ENCODE data around the gene PCDHB13.
"Not testable (repeated sequence)": the region's sequence is repeated elsewhere in the genome, so short reads cannot be mapped to it uniquely, and the experiment has no call there.

PCDHB13 gene

GRCh38 chr5:141208478-141208877 lies 5.2 kb upstream of the PCDHB13 start, which contains the start of gene PCDHB12:
PCDHB12 (plus strand) TSS chr5:141208719; CDS start chr5:141208908, 189 bp downstream.
- Histone ChIP-seq H3K36me3 (ENCODE audit: insufficient read depth, low read length) (no peaks in the 10 kb centered on the region), H3K27me3 (ENCODE audit: insufficient read depth, low read length) (peaks cover 30% of the 10 kb centered on the region), H3K79me2 (ENCODE audit: control insufficient read depth, insufficient read depth, low read length, unreplicated experiment) (no peaks in the 10 kb centered on the region), H3K27ac (ENCODE audit: low read depth, low read length) (no peak within 1 kb of the TSS), H2AFZ (ENCODE audit: low read length, unreplicated experiment) (no peak within 1 kb of the TSS), H3K4me1 (ENCODE audit: control insufficient read depth, insufficient read depth, low read length, unreplicated experiment) (no peaks in the 10 kb centered on the region), H3K4me3 (ENCODE audit: low read depth, low read length) (no peak within 1 kb of the TSS)

- H3K4me1 ChIP-seq (ENCODE audit: control insufficient read depth, insufficient read depth, low read length, unreplicated experiment); H3K4me3 ChIP-seq (ENCODE audit: low read depth, low read length); H2AFZ ChIP-seq (ENCODE audit: low read length, unreplicated experiment); H3K36me3 ChIP-seq (ENCODE audit: insufficient read depth, low read length); H3K79me2 ChIP-seq (ENCODE audit: control insufficient read depth, insufficient read depth, low read length, unreplicated experiment); H3K27ac ChIP-seq (ENCODE audit: low read depth, low read length): not testable (repeated sequence)
- H3K27me3 ChIP-seq (ENCODE audit: insufficient read depth, low read length), result peaks cover 30% of the 10 kb centered on the region
Measured at GRCh38 chr5:141210281-141210680, 3.4 kb upstream of the PCDHB13 start.

DNA sequence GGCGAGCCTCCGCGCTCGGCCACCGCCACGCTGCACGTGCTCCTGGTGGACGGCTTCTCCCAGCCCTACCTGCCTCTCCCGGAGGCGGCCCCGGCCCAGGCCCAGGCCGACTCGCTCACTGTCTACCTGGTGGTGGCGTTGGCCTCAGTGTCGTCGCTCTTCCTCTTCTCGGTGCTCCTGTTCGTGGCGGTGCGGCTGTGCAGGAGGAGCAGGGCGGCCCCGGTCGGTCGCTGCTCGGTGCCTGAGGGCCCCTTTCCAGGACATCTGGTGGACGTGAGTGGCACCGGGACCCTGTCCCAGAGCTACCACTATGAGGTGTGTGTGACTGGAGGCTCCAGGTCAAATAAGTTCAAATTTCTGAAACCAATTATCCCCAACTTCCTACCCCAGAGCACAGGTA lies 2.9 kb upstream of the PCDHB13 start:
- not testable (repeated sequence) for H3K79me2 ChIP-seq (ENCODE audit: control insufficient read depth, insufficient read depth, low read length, unreplicated experiment); H3K4me1 ChIP-seq (ENCODE audit: control insufficient read depth, insufficient read depth, low read length, unreplicated experiment); H3K36me3 ChIP-seq (ENCODE audit: insufficient read depth, low read length); H2AFZ ChIP-seq (ENCODE audit: low read length, unreplicated experiment); H3K27ac ChIP-seq (ENCODE audit: low read depth, low read length); H3K4me3 ChIP-seq (ENCODE audit: low read depth, low read length)
- H3K27me3 ChIP-seq (ENCODE audit: insufficient read depth, low read length), result peaks cover 30% of the 10 kb centered on the region

DNA sequence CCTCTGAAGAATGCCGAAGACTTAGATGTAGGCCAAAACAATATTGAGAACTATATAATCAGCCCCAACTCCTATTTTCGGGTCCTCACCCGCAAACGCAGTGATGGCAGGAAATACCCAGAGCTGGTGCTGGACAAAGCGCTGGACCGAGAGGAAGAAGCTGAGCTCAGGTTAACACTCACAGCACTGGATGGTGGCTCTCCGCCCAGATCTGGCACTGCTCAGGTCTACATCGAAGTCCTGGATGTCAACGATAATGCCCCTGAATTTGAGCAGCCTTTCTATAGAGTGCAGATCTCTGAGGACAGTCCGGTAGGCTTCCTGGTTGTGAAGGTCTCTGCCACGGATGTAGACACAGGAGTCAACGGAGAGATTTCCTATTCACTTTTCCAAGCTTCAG lies 864 bp downstream of the PCDHB13 start:
- peaks cover 21% of the 10 kb centered on the region for H3K27me3 ChIP-seq (ENCODE audit: insufficient read depth, low read length)
- not testable (repeated sequence) for H2AFZ ChIP-seq (ENCODE audit: low read length, unreplicated experiment); H3K27ac ChIP-seq (ENCODE audit: low read depth, low read length); H3K4me1 ChIP-seq (ENCODE audit: control insufficient read depth, insufficient read depth, low read length, unreplicated experiment); H3K4me3 ChIP-seq (ENCODE audit: low read depth, low read length); H3K79me2 ChIP-seq (ENCODE audit: control insufficient read depth, insufficient read depth, low read length, unreplicated experiment); H3K36me3 ChIP-seq (ENCODE audit: insufficient read depth, low read length)

GRCh38 chr5:141215504-141215903 lies 1.8 kb downstream of the PCDHB13 start:
- not testable (repeated sequence) for H3K36me3 ChIP-seq (ENCODE audit: insufficient read depth, low read length); H3K27ac ChIP-seq (ENCODE audit: low read depth, low read length); H3K4me1 ChIP-seq (ENCODE audit: control insufficient read depth, insufficient read depth, low read length, unreplicated experiment); H3K4me3 ChIP-seq (ENCODE audit: low read depth, low read length); H2AFZ ChIP-seq (ENCODE audit: low read length, unreplicated experiment); H3K79me2 ChIP-seq (ENCODE audit: control insufficient read depth, insufficient read depth, low read length, unreplicated experiment)
- H3K27me3 ChIP-seq (ENCODE audit: insufficient read depth, low read length), result peaks cover 16% of the 10 kb centered on the region; the same call in 1 of the 2 replicates

- not testable (repeated sequence) for H3K4me1 ChIP-seq (ENCODE audit: control insufficient read depth, insufficient read depth, low read length, unreplicated experiment); H3K36me3 ChIP-seq (ENCODE audit: insufficient read depth, low read length); H3K27ac ChIP-seq (ENCODE audit: low read depth, low read length); H2AFZ ChIP-seq (ENCODE audit: low read length, unreplicated experiment); H3K4me3 ChIP-seq (ENCODE audit: low read depth, low read length); H3K79me2 ChIP-seq (ENCODE audit: control insufficient read depth, insufficient read depth, low read length, unreplicated experiment)
- H3K27me3 ChIP-seq (ENCODE audit: insufficient read depth, low read length), result peaks cover 16% of the 10 kb centered on the region; the same call in 1 of the 2 replicates
Measured at GRCh38 chr5:141216035-141216434, 2.3 kb downstream of the PCDHB13 start.

- Histone ChIP-seq H3K79me2 (ENCODE audit: control insufficient read depth, insufficient read depth, low read length, unreplicated experiment) (no peaks in the 10 kb centered on the region), H3K27me3 (ENCODE audit: insufficient read depth, low read length) (peaks cover 33% of the 10 kb centered on the region), H2AFZ (ENCODE audit: low read length, unreplicated experiment) (no peak within 1 kb of the TSS), H3K27ac (ENCODE audit: low read depth, low read length) (no peak within 1 kb of the TSS), H3K36me3 (ENCODE audit: insufficient read depth, low read length) (no peaks in the 10 kb centered on the region), H3K4me1 (ENCODE audit: control insufficient read depth, insufficient read depth, low read length, unreplicated experiment) (no peaks in the 10 kb centered on the region), H3K4me3 (ENCODE audit: low read depth, low read length) (peak within 1 kb of the TSS; percentile 70)
Measured at GRCh38 chr5:141223112-141223783, 9.5 kb downstream of the PCDHB13 start, which contains the start of gene PCDHB14. PCDHB14 (plus strand) TSS chr5:141223343; CDS start chr5:141223506, 163 bp downstream.

- not testable (repeated sequence) for H3K36me3 ChIP-seq (ENCODE audit: insufficient read depth, low read length); H3K4me1 ChIP-seq (ENCODE audit: control insufficient read depth, insufficient read depth, low read length, unreplicated experiment); H3K79me2 ChIP-seq (ENCODE audit: control insufficient read depth, insufficient read depth, low read length, unreplicated experiment); H3K27ac ChIP-seq (ENCODE audit: low read depth, low read length); H3K4me3 ChIP-seq (ENCODE audit: low read depth, low read length); H2AFZ ChIP-seq (ENCODE audit: low read length, unreplicated experiment)
- peaks cover 33% of the 10 kb centered on the region for H3K27me3 ChIP-seq (ENCODE audit: insufficient read depth, low read length)
Measured at GRCh38 chr5:141224844-141225243, 11.1 kb downstream of the PCDHB13 start.

DNA sequence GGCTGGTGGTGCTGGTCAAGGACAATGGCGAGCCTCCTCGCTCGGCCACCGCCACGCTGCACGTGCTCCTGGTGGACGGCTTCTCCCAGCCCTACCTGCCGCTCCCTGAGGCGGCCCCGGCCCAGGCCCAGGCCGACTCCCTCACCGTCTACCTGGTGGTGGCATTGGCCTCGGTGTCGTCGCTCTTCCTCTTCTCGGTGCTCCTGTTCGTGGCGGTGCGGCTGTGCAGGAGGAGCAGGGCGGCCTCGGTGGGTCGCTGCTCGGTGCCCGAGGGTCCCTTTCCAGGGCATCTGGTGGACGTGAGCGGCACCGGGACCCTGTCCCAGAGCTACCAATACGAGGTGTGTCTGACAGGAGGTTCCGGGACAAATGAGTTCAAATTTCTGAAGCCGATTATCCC lies 11.7 kb downstream of the PCDHB13 start:
- not testable (repeated sequence) for H2AFZ ChIP-seq (ENCODE audit: low read length, unreplicated experiment); H3K36me3 ChIP-seq (ENCODE audit: insufficient read depth, low read length); H3K27ac ChIP-seq (ENCODE audit: low read depth, low read length); H3K4me1 ChIP-seq (ENCODE audit: control insufficient read depth, insufficient read depth, low read length, unreplicated experiment); H3K79me2 ChIP-seq (ENCODE audit: control insufficient read depth, insufficient read depth, low read length, unreplicated experiment); H3K4me3 ChIP-seq (ENCODE audit: low read depth, low read length)
- H3K27me3 ChIP-seq (ENCODE audit: insufficient read depth, low read length), result peaks cover 33% of the 10 kb centered on the region

GRCh38 chr5:141234109-141234667 lies 20.5 kb downstream of the PCDHB13 start:
- Histone ChIP-seq H3K27ac (ENCODE audit: low read depth, low read length) (no peak overlapping the region), H3K36me3 (ENCODE audit: insufficient read depth, low read length) (no peaks in the 10 kb centered on the region), H3K79me2 (ENCODE audit: control insufficient read depth, insufficient read depth, low read length, unreplicated experiment) (no peaks in the 10 kb centered on the region), H3K27me3 (ENCODE audit: insufficient read depth, low read length) (peaks cover 41% of the 10 kb centered on the region), H3K4me1 (ENCODE audit: control insufficient read depth, insufficient read depth, low read length, unreplicated experiment) (no peaks in the 10 kb centered on the region), H2AFZ (ENCODE audit: low read length, unreplicated experiment) (no peak overlapping the region), H3K4me3 (ENCODE audit: low read depth, low read length) (peak overlapping the region; percentile 54)

DNA sequence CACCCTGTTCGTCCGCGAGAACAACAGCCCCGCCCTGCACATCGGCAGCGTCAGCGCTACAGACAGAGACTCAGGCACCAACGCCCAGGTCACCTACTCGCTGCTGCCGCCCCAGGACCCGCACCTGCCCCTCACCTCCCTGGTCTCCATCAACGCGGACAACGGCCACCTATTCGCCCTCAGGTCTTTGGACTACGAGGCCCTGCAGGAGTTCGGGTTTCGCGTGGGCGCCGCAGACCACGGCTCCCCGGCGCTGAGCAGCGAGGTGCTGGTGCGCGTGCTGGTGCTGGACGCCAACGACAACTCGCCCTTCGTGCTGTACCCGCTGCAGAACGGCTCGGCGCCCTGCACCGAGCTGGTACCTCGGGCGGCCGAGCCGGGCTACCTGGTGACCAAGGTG lies 22.2 kb downstream of the PCDHB13 start:
- H3K27ac ChIP-seq (ENCODE audit: low read depth, low read length); H3K4me3 ChIP-seq (ENCODE audit: low read depth, low read length); H3K79me2 ChIP-seq (ENCODE audit: control insufficient read depth, insufficient read depth, low read length, unreplicated experiment); H3K36me3 ChIP-seq (ENCODE audit: insufficient read depth, low read length); H3K4me1 ChIP-seq (ENCODE audit: control insufficient read depth, insufficient read depth, low read length, unreplicated experiment); H2AFZ ChIP-seq (ENCODE audit: low read length, unreplicated experiment): not testable (repeated sequence)
- H3K27me3 ChIP-seq (ENCODE audit: insufficient read depth, low read length), result peaks cover 57% of the 10 kb centered on the region

Data from ACC112 (cell line).